Adrenal gland (tissue), 12 donors: Measurements from ENCODE around the gene CYSTM1. TPM values are rescaled to one million over a fixed set of nuclear protein-coding genes. Genes with fewer than 3 reads are reported as not detected.

ENCODE experiments used
- DNase-seq, 7 donors: peaks; one replicate each; pipeline ENCODE4 v3.0.0-alpha.2; 2019 to 2020
- H3K27ac ChIP-seq, 5 donors: fragments of 200-600 bp; sonication (generic) in 4 of 5; 1 replicate in 3 of 5; 2 replicates in 2 of 5; pipeline versions ENCODE4 v1.5.1 to v1.8.0; 2016 to 2020; ENCODE audit warnings: mild to moderate bottlenecking in 1 of 5
- H3K27me3 ChIP-seq: fragments of 200-600 bp; 2 replicates; pipeline ENCODE4 v1.8.0; 2021
- H3K36me3 ChIP-seq, 2 donors: fragments of 200-600 bp; replicated peaks in 1 of 2; 1 replicate in 1 of 2; 2 replicates in 1 of 2; pipeline versions ENCODE4 v1.5.1 to v1.8.0; 2018 to 2022
- H3K4me1 ChIP-seq, 2 donors: fragments of 200-600 bp; replicated peaks in 1 of 2; 1 replicate in 1 of 2; 2 replicates in 1 of 2; pipeline versions ENCODE4 v1.5.1 to v1.8.0; 2018 to 2021
- H3K4me3 ChIP-seq, 4 donors: fragments of 200-600 bp; sonication (generic) in 3 of 4; one replicate each; pipeline ENCODE4 v1.5.1; 2016 to 2018
- H3K9me3 ChIP-seq, 3 donors: fragments of 200-600 bp; sonication (generic) in 1 of 3; replicated peaks in 1 of 3; 1 replicate in 2 of 3; 2 replicates in 1 of 3; pipeline versions ENCODE4 v1.5.1 to v1.8.0; 2016 to 2021
- POLR2A ChIP-seq, 2 donors: fragments of 450-650 bp; IDR thresholded peaks; one replicate each; pipeline ENCODE4 v1.6.1; 2017; ENCODE audit warnings: antibody characterized with exemption in 2 of 2, mild to moderate bottlenecking in 2 of 2, moderate library complexity in 1 of 2
- WGBS, 4 donors: extraction: QIAGEN DNeasy Blood & Tissue Kit in 2 of 4; methylation state at CpG; one replicate each; pipeline versions ENCODE4 v1.1.5 to v1.1.7; 2013 to 2017; 5-methylcytosine and 5-hydroxymethylcytosine counted together
- intact Hi-C, 2 donors: fragments of 100-400 bp; cut with DNase I; formaldehyde crosslinking; loops; one replicate each; pipeline versions ENCODE4 v1.14.1 to v1.15.0; 2022 to 2023
- polyA plus RNA-seq, 3 donors: library from polyadenylated mRNA; stranded (reverse); fragments of 200-250 nt in 2 of 3; fragments of 350-450 nt in 1 of 3; fragmentation: Illumina TruSeq in 1 of 3; extraction: RNeasy Lipid Tissue Mini Kit (QIAGEN cat#74804) in 1 of 3; gene quantifications; one replicate each; pipeline ENCODE4 v1.2.3, GENCODE V29; 2013 to 2014
- total RNA-seq, 9 donors: library from RNA; depleted of rRNA in 4 of 9; stranded (reverse); fragments of >200 nt in 4 of 9; fragments of 120-200 nt in 1 of 9; fragmentation: NEBNext Ultra II Directional in 1 of 9; extraction: Animal tissue kit (Norgen Biotek cat#: 25700) in 1 of 9; gene quantifications; one replicate each; pipeline versions ENCODE4 v1.1.0 to v1.2.4, GENCODE V29; 2013 to 2023
- TF ChIP-seq, protein P1 (sequence below), 6 experiments: fragments of 450-650 bp in 4 of 6; fragments of 200-600 bp in 2 of 6; sonication (generic) in 1 of 6; IDR thresholded peaks; 1 replicate in 5 of 6; 2 replicates in 1 of 6; pipeline versions ENCODE4 v1.5.1 to v1.8.0; 2016 to 2021; ENCODE audit warnings: antibody characterized with exemption in 6 of 6, mild to moderate bottlenecking in 2 of 6, moderate library complexity in 1 of 6
- donor health status: healthy with polysubstance abuse.
- donor health status: Bipolar disorder and iron deficiency.
- donor health status: DM: yes; HTN: yes; CAD: no.
- donor health status: DM: no; HTN: no; CAD: no.
- donor health status: DM: no; HTN: no; CAD: no.
- donor health status: DM: yes; HTN: yes; CAD: no.

The CYSTM1 gene
- total and polyA plus RNA-seq, 12 donors: 42.6 to 605 (median 180) TPM

GRCh38 chr5:140258873-140259272 is 83.9 kb downstream of the CYSTM1 start:
- no peaks in the 10 kb centered on the region for H3K9me3 ChIP-seq
- DNase-seq: no peak
- no peak overlapping the region for H3K4me3 ChIP-seq
- intact Hi-C loops: no loop called here
- no peak overlapping the region for H3K27ac ChIP-seq
- no peaks in the 10 kb centered on the region for H3K27me3 ChIP-seq
- no peaks in the 10 kb centered on the region for H3K36me3 ChIP-seq
- H3K4me1 ChIP-seq: peaks cover 10 to 21% of the 10 kb centered on the region in 2 donors
- 93 to 96% (median 94%) methylated on average over 4 of the region's 4 CpGs for WGBS, 4 donors
- no peak for TF ChIP-seq POLR2A (IDR thresholded peaks at IDR 0.05)
- TF ChIP-seq, protein P1, sequence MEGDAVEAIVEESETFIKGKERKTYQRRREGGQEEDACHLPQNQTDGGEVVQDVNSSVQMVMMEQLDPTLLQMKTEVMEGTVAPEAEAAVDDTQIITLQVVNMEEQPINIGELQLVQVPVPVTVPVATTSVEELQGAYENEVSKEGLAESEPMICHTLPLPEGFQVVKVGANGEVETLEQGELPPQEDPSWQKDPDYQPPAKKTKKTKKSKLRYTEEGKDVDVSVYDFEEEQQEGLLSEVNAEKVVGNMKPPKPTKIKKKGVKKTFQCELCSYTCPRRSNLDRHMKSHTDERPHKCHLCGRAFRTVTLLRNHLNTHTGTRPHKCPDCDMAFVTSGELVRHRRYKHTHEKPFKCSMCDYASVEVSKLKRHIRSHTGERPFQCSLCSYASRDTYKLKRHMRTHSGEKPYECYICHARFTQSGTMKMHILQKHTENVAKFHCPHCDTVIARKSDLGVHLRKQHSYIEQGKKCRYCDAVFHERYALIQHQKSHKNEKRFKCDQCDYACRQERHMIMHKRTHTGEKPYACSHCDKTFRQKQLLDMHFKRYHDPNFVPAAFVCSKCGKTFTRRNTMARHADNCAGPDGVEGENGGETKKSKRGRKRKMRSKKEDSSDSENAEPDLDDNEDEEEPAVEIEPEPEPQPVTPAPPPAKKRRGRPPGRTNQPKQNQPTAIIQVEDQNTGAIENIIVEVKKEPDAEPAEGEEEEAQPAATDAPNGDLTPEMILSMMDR (IDR thresholded peaks at IDR 0.05): no peak

GRCh38 chr5:140259500-140259899 is 84.5 kb downstream of the CYSTM1 start:
- intact Hi-C loops: no loop called here
- no peaks in the 10 kb centered on the region for H3K9me3 ChIP-seq
- DNase-seq: no peak
- no peak for TF ChIP-seq POLR2A (IDR thresholded peaks at IDR 0.05)
- TF ChIP-seq, protein P1 (IDR thresholded peaks at IDR 0.05): no peak
- H3K27me3 ChIP-seq: no peaks in the 10 kb centered on the region
- no peak overlapping the region for H3K27ac ChIP-seq
- H3K36me3 ChIP-seq: no peaks in the 10 kb centered on the region
- peaks cover 10 to 18% of the 10 kb centered on the region in 2 donors for H3K4me1 ChIP-seq
- 88 to 97% (median 94%) methylated on average over 2 of the region's 2 CpGs for WGBS, 4 donors
- H3K4me3 ChIP-seq: no peak overlapping the region

DNA sequence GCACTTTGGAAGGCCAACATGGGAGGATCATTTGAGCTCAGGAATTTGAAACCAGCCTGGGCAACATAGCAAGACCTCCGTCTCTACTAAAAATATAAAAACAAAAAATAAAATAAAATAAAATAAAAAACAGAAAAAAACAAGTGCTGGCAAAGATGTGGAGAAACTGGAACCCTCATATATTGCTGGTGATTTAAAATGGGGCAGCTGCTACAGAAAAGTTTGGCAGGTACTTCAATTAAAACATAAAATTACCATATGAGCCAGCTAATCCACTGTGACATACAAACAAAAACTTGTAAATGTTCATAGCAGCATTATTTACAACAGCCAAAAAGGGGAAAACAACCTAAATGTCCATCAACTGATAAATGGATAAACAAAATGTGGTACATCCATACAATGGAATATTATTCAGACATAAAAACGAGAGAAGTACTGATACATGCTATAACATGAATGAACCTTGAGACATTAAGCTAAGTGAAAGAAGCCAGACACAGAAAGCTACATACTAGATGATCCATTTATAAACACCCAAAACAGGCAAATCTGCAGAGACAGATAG is 85.2 kb downstream of the CYSTM1 start:
- H3K4me3 ChIP-seq: no peak overlapping the region
- TF ChIP-seq, protein P1 (IDR thresholded peaks at IDR 0.05): no peak
- no peak for TF ChIP-seq POLR2A (IDR thresholded peaks at IDR 0.05)
- 92 to 95% (median 94%) methylated on average over 2 of the region's 2 CpGs for WGBS, 4 donors
- peaks cover 10 to 18% of the 10 kb centered on the region in 2 donors for H3K4me1 ChIP-seq
- no peaks in the 10 kb centered on the region for H3K9me3 ChIP-seq
- no peak for DNase-seq
- intact Hi-C loops: no loop called here
- H3K27ac ChIP-seq: peak overlapping the region in 2 of 5 donors; percentile 45 to 71
- H3K36me3 ChIP-seq: no peaks in the 10 kb centered on the region
- no peaks in the 10 kb centered on the region for H3K27me3 ChIP-seq

GRCh38 chr5:140261403-140262171 is 86.6 kb downstream of the CYSTM1 start:
- WGBS, 4 donors: 8 to 24% (median 17%) methylated on average over 8 of the region's 8 CpGs
- Histone ChIP-seq H3K27ac (peak overlapping the region; percentile 66 to 85 (median 71)), H3K27me3 (no peaks in the 10 kb centered on the region), H3K4me3 (no peak overlapping the region), H3K36me3 (no peaks in the 10 kb centered on the region), H3K4me1 (peaks cover 10 to 18% of the 10 kb centered on the region in 2 donors), H3K9me3 (no peaks in the 10 kb centered on the region)
- TF ChIP-seq, protein P1 (IDR thresholded peaks at IDR 0.05): peak in 1 of 6 experiments; percentile 10
- no peak for TF ChIP-seq POLR2A (IDR thresholded peaks at IDR 0.05)
- intact Hi-C loops: no loop called here
- DNase-seq: peak; percentile 80 to 95 (median 91)
